H1 (cell line): ENCODE results near the gene ADCY9. TPM values are rescaled to one million over a fixed set of nuclear protein-coding genes. Genes with fewer than 3 reads are reported as not detected.

Experiments used
- ATF3 ChIP-seq: IDR thresholded peaks from 2 replicates; pipeline ENCODE4 v1.6.1; 2011; ENCODE audit warnings: low read depth, mild to moderate bottlenecking, low read length; ENCODE audit not compliant: insufficient read depth
- BACH1 ChIP-seq: IDR thresholded peaks from 2 replicates; pipeline ENCODE4 v1.6.1; 2012; ENCODE audit warnings: low read length, improper control_type of control experiment
- E2F6 ChIP-seq: IDR thresholded peaks from 2 replicates; pipeline ENCODE4 v1.6.1; 2012; ENCODE audit warnings: inconsistent platforms
- KDM4A ChIP-seq: IDR thresholded peaks from one replicate; pipeline ENCODE4 v1.7.1; 2012; ENCODE audit warnings: low read depth, mild to moderate bottlenecking, moderate library complexity, low read length, inconsistent platforms; ENCODE audit not compliant: severe bottlenecking
- TAF7 ChIP-seq: optimal IDR thresholded peaks from 2 replicates; pipeline ENCODE3; 2011; ENCODE audit warnings: low read depth, mild to moderate bottlenecking, inconsistent platforms, low read length, moderate library complexity, borderline replicate concordance
- polyA plus RNA-seq, 7 experiments: library from polyadenylated mRNA; depleted of rRNA in 3 of 7; stranded (reverse) in 5 of 7; unstranded in 2 of 7; fragments of >200 nt in 5 of 7; fragments of 200-250 nt in 2 of 7; gene quantifications; 1 replicate in 5 of 7; 2 replicates in 1 of 7; 4 replicates in 1 of 7; pipeline versions ENCODE4 v1.2.1 to v1.2.3, GENCODE V29; 2011 to 2013; ENCODE audit warnings: missing spikeins in 2 of 7, mixed read lengths in 2 of 7
- total RNA-seq: library from RNA; stranded (reverse); fragmentation: NEBNext Ultra II Directional; extraction: Animal tissue kit (Norgen Biotek cat#: 25700); gene quantifications from 2 replicates; pipeline ENCODE4 v1.2.1, GENCODE V29; 2021

The ADCY9 gene
- total and polyA plus RNA-seq, 2 of the 8 experiments (the other 6 are each of a cell fraction or from before 2014, with no cell fraction given) = 5.4 to 13.1 TPM

DNA sequence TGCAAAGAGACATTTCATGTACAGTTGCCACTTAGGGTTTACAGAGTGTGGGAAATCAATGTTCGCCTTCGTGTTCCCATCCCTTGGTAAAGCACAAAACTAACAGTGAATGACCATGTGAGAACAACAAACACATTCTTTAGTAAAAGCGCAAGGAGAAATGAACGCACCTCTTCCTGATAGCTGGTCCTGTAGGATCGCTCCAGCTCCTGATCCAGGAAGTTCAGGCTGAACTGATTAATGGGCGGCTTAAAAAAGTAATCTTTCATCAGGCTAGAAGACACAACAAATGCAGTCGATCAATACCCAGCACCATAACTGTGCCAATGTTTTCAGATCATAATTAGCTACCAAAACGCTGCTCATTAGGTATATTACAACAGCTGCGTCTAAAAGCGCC lies 127.4 kb downstream of the ADCY9 start (continued):
- TF ChIP-seq KDM4A (no peak), E2F6 (no peak), BACH1 (no peak), ATF3 (no peak), TAF7 (no peak)
